HepG2 (cell line): ENCODE measurements around the gene VEGFA. TPM values are rescaled to one million over a fixed set of nuclear protein-coding genes. Genes with fewer than 3 reads are reported as not detected.
A peak's percentile ranks its signal among the peaks of the same experiment; 100 is the strongest.

Source experiments
- GZF1 ChIP-seq: sonication (generic); formaldehyde crosslinking; IDR thresholded peaks from 2 replicates; pipeline ENCODE4 v1.5.1; 2020; ENCODE audit warnings: mild to moderate bottlenecking, missing genetic modification reagents
- HIC2 ChIP-seq: sonication (generic); formaldehyde crosslinking; IDR thresholded peaks from 2 replicates; pipeline ENCODE4 v1.9.0; 2022; ENCODE audit warnings: low read depth, missing genetic modification reagents
- KAT8 ChIP-seq: IDR thresholded peaks from 2 replicates; pipeline ENCODE4 v1.6.1; 2016; ENCODE audit warnings: missing genetic modification reagents, missing compliant biosample characterization
- LRRFIP1 ChIP-seq: sonication (generic); formaldehyde crosslinking; conservative IDR thresholded peaks from 2 replicates; pipeline ENCODE4 v1.4.0; 2020; ENCODE audit warnings: missing genetic modification reagents
- NR1H2 ChIP-seq: sonication (generic); formaldehyde crosslinking; IDR thresholded peaks from 2 replicates; pipeline ENCODE4 v1.8.1; 2022; ENCODE audit warnings: low read depth, missing genetic modification reagents, borderline replicate concordance
- SRF ChIP-seq: IDR thresholded peaks from 2 replicates; pipeline ENCODE4 v1.6.1; 2011; ENCODE audit warnings: mild to moderate bottlenecking, low read depth, low read length, moderate library complexity
- TBX3 ChIP-seq: fragments of 450-650 bp; IDR thresholded peaks from 2 replicates; pipeline ENCODE4 v1.6.1; 2017; ENCODE audit warnings: antibody characterized with exemption, mild to moderate bottlenecking, inconsistent platforms, borderline replicate concordance
- ZNF253 ChIP-seq: sonication (generic); formaldehyde crosslinking; IDR thresholded peaks from 2 replicates; pipeline ENCODE4 v1.8.0; 2022; ENCODE audit warnings: mild to moderate bottlenecking, missing genetic modification reagents, borderline replicate concordance
- ZNF276 ChIP-seq: sonication (generic); formaldehyde crosslinking; IDR thresholded peaks from 2 replicates; pipeline ENCODE4 v1.4.0; 2020; ENCODE audit warnings: mild to moderate bottlenecking, low read depth, missing genetic modification reagents
- ZNF280B ChIP-seq: sonication (generic); formaldehyde crosslinking; IDR thresholded peaks from 2 replicates; pipeline ENCODE4 v1.5.0; 2020; ENCODE audit warnings: missing genetic modification reagents, mild to moderate bottlenecking, borderline replicate concordance
- ZNF318 ChIP-seq: sonication (generic); formaldehyde crosslinking; IDR thresholded peaks from 2 replicates; pipeline ENCODE4 v1.4.0; 2020; ENCODE audit warnings: mild to moderate bottlenecking, missing genetic modification reagents
- ZNF564 ChIP-seq: sonication (generic); formaldehyde crosslinking; IDR thresholded peaks from 2 replicates; pipeline ENCODE4 v1.8.1; 2023; ENCODE audit warnings: mild to moderate bottlenecking, missing genetic modification reagents
- ZSCAN30 ChIP-seq: sonication (generic); formaldehyde crosslinking; IDR thresholded peaks from 2 replicates; pipeline ENCODE4 v1.5.0; 2020; ENCODE audit warnings: mild to moderate bottlenecking, missing genetic modification reagents
- polyA plus RNA-seq, 8 experiments: library from polyadenylated mRNA; depleted of rRNA in 3 of 8; stranded (reverse) in 7 of 8; unstranded in 1 of 8; fragments of >200 nt; fragmentation: Illumina TruSeq in 4 of 8; extraction: Trizol in 4 of 8; gene quantifications; 2 replicates each; pipeline versions ENCODE4 v1.2.1 to v1.2.3, GENCODE V29; 2011 to 2016; ENCODE audit warnings: low read depth in 4 of 8, missing spikeins in 1 of 8, mixed read lengths in 1 of 8; ENCODE audit not compliant: insufficient read depth in 1 of 8
- total RNA-seq, 5 experiments: library from RNA; depleted of rRNA; stranded (reverse); fragments of >200 nt; fragmentation: Illumina TruSeq; extraction: Trizol; gene quantifications; 2 replicates each; pipeline ENCODE4 v1.2.3, GENCODE V29; 2016; ENCODE audit warnings: low read depth in 1 of 5

VEGFA gene
- total and polyA plus RNA-seq, 2 of the 13 experiments (the other 11 are each of a cell fraction or from before 2014, with no cell fraction given) = 68.1 to 629 TPM

- TF ChIP-seq ZNF318 = no peak
- no peak for TF ChIP-seq GZF1 (CRISPR knock-in tag)
- TF ChIP-seq ZNF564 (CRISPR knock-in tag) = no peak
- no peak for TF ChIP-seq NR1H2 (CRISPR knock-in tag)
- TF ChIP-seq TBX3 = no peak
- no peak for TF ChIP-seq HIC2 (CRISPR knock-in tag)
- 0 out of 2 replicates have a peak, but pooled peaks have one; percentile 24 for TF ChIP-seq ZNF280B (CRISPR knock-in tag)
- TF ChIP-seq ZNF253 = no peak
- TF ChIP-seq ZNF276 (CRISPR knock-in tag) = no peak
- TF ChIP-seq ZSCAN30 (CRISPR knock-in tag) = no peak
- TF ChIP-seq KAT8 (CRISPR knock-in tag) = peak; percentile 47; the same call in 1 of the 2 replicates
- no peak for TF ChIP-seq SRF
- no peak for TF ChIP-seq LRRFIP1
Observed at GRCh38 chr6:43817192-43817591, 47.2 kb downstream of the VEGFA start (continued).
